Stimulated activated CD4-positive, alpha-beta T cell treated with anti-CD3 and anti-CD28 coated beads, Interleukin-1b, Interleukin-23, amount 100 ng/mL, for 24 hours (primary cell): ENCODE results near the gene CNN2.

Source experiments
- DNase-seq, 4 experiments: peaks; one replicate each; pipeline ENCODE4 v3.0.0-alpha.2; 2020; ENCODE audit warnings: low read depth in 4 of 4, low spot score in 1 of 4

The CNN2 gene

GRCh38 chr19:1080360-1081161 lies 54.2 kb downstream of the CNN2 start:
- DNase-seq: no peak

- no peak for DNase-seq
Measured at GRCh38 chr19:1081301-1082164, 55.1 kb downstream of the CNN2 start.

DNA sequence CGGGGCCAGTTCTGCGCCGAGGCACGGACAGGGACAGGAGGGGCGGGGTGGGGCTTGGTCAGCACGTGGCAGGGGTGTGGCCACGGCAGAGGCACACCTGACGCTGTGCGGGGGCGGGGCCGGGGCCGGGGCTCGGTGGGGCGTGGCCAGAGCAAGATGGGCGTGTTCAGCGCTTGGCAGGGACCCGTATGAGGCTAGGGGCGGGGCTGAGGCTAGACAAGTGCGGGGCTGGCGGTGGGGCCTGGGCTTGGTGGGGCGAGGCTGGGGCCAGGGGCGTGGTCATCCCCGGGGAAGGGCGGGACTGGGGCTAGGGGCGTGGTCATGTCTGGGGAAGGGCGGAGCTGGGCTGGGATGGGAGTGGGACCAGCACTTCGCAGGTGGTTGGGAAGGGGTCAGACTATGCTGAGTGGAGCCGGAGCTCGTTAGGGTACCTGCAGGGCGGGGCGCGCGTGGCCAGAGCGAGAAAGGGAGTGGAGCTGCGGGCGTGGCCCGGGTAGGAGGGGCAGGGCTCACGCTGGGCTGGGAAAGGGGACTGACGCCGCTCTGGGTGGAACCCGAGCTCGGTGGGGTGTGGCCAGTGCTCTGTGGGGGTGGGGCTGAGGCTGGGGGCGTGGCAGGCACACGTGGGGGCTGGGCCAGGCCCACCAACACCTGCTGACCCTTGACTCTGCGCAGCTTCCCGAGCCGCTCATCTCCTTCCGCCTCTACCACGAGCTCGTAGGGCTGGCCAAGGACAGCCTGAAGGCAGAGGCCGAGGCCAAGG lies 55.9 kb downstream of the CNN2 start:
- peak in 1 of 4 experiments; percentile 76 for DNase-seq

DNA sequence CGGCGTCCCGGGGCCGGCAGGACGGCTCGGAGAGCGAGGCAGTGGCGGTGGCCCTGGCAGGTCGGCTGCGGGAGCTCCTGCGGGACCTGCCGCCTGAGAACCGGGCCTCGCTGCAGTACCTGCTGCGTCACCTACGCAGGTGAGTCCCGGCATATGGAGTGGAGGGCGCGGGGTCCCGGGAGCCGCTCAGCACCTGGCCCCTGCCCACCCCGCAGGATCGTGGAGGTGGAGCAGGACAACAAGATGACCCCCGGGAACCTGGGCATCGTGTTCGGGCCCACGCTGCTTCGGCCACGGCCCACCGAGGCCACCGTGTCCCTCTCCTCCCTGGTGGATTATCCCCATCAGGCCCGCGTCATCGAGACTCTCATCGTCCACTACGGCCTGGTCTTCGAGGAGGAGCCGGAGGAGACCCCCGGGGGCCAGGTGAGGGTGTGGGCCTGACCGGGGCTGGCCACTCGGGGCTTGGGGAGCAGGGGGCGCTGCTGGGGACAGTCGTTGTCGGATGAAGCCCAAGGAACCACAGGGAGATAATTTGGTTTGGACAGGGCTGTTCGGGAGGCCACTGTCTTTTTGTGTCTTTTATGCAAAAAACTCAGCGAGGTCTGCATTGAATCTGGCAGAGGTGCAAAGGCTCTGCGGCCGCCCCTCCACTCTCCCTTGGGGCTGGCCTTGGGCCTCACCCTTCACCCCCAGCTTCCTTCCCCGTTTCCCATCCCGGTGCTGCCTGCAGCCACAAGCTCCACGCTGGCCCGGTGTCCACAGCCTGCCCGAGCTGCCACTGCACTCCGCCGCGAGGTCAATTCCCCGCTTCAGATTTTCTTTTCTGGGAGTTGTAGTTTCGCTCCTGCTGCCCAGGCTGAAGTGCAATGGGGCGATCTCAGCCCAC lies 56.8 kb downstream of the CNN2 start:
- no peak for DNase-seq

- no peak for DNase-seq
Measured at GRCh38 chr19:1084024-1084868, 57.8 kb downstream of the CNN2 start.

DNA sequence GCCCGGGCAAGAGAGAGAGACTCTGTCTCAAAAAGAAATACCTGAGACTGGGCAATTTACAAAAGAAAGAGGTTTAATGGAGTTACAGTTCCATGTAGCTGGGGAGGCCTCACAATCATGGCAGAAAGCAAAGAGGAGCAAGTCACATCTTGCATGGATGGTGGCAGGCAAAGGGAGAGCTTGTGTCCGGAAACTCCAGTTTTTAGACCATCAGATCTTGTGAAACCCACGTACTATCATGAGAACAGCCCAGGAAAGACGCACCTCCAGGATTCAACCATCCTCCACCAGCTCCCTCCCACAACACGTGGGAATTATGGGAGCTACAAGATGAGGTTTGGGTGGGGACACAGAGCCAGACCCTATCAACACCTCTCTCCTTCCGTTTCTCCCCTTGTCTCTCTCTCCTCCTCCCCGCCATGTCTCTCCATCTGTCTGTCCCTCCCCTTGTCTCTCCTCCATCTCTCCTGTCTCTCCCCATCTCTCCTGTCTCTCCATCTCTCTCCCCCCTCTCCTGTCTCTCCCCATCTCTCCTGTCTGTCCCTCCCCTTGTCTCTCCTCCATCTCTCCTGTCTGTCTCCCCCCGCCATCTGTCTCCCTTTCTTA lies 58.7 kb downstream of the CNN2 start:
- DNase-seq: no peak

GRCh38 chr19:1085676-1086442 lies 59.5 kb downstream of the CNN2 start:
- no peak for DNase-seq

GRCh38 chr19:1086613-1087012 lies 60.2 kb downstream of the CNN2 start:
- DNase-seq: no peak

GRCh38 chr19:1087813-1088415 lies 61.5 kb downstream of the CNN2 start:
- no peak for DNase-seq

DNA sequence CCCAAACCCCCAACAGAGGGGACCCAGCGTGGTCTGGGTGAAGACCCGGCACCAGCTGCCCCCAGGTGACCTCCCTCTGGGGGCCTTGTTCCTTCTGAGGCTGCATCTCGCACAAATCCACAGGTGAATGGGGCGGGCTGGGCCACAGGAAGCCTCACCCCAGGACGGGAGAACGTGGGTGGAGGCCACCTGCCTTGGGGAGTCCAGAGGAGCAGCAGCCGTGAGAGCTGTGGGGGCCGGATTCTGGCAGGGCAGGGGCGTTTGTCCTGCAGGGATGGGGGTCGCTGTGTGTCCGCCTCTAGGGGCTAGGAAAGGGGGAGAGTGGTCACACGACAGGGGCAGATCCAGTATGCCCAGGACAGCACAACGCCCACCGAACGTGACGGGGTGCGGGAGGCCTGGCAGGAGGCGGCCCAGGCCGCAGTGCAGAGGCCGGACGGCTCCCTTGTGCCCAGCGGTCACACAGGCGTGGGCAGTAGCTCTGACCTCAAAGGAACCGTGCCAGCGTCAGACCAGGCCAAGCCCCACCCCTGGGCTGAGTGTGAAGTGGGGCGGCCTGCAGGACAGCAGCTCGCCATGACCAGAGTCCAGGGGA lies 62.1 kb downstream of the CNN2 start:
- DNase-seq: no peak
